DOHH2 (cell line): Measurements from ENCODE around the gene OR51M1.

Experiments
- CTCF ChIP-seq: fragments of 200-600 bp; sonication (generic); IDR thresholded peaks from one replicate; pipeline ENCODE4 v1.5.1; 2014; ENCODE audit warnings: antibody characterized with exemption, mild to moderate bottlenecking, low read depth, low read length; ENCODE audit not compliant: poor library complexity, severe bottlenecking
- EZH2phosphoT487 ChIP-seq: fragments of 200-600 bp; sonication (generic); IDR thresholded peaks from 2 replicates; pipeline ENCODE4 v1.6.1; 2017; ENCODE audit warnings: borderline replicate concordance, mild to moderate bottlenecking, antibody characterized with exemption, low read length, moderate library complexity, mixed read lengths

GRCh38 chr11:5348551-5349194, 34.9 kb upstream of the OR51M1 start:
- TF ChIP-seq CTCF (no peak), EZH2phosphoT487 (no peak)
